Kidney tubule cell (primary cell): ENCODE data around the gene CD99.

Source experiments
- DNase-seq: peaks from one replicate; pipeline ENCODE4 v3.0.0-alpha.2; 2018; ENCODE audit warnings: low spot score

Gene CD99

GRCh38 chrX:2698604-2699003 is 7.5 kb downstream of the CD99 start:
- DNase-seq: peak; percentile 45

- DNase-seq: no peak
Observed at GRCh38 chrX:2699959-2700358, 8.9 kb downstream of the CD99 start.

GRCh38 chrX:2700405-2701320 is 9.6 kb downstream of the CD99 start:
- no peak for DNase-seq

GRCh38 chrX:2701600-2701999 is 10.5 kb downstream of the CD99 start:
- no peak for DNase-seq

- no peak for DNase-seq
Observed at GRCh38 chrX:2703991-2704369, 12.9 kb downstream of the CD99 start.

GRCh38 chrX:2705046-2705832 is 14.1 kb downstream of the CD99 start:
- no peak for DNase-seq

- peak; percentile 96 for DNase-seq
Observed at GRCh38 chrX:2707334-2707760, 16.3 kb downstream of the CD99 start.

- DNase-seq: peak; percentile 13
Observed at GRCh38 chrX:2708021-2708420, 16.9 kb downstream of the CD99 start.

- peak; percentile 14 for DNase-seq
Observed at GRCh38 chrX:2708592-2709188, 17.6 kb downstream of the CD99 start.

- no peak for DNase-seq
Observed at GRCh38 chrX:2709556-2709955, 18.5 kb downstream of the CD99 start.

- DNase-seq: peak; percentile 75
Observed at GRCh38 chrX:2710041-2710840, 19.1 kb downstream of the CD99 start.

- DNase-seq: no peak
Observed at GRCh38 chrX:2711441-2711840, 20.3 kb downstream of the CD99 start.

GRCh38 chrX:2712428-2712827 is 21.3 kb downstream of the CD99 start:
- DNase-seq: no peak

- DNase-seq: no peak
Observed at GRCh38 chrX:2712890-2713840, 22.1 kb downstream of the CD99 start.

- no peak for DNase-seq
Observed at GRCh38 chrX:2714551-2714950, 23.5 kb downstream of the CD99 start.

GRCh38 chrX:2715066-2715600 is 24.0 kb downstream of the CD99 start:
- DNase-seq: no peak

- no peak for DNase-seq
Observed at GRCh38 chrX:2717312-2717711, 26.2 kb downstream of the CD99 start.

GRCh38 chrX:2718821-2719220 is 27.7 kb downstream of the CD99 start:
- DNase-seq: no peak

- no peak for DNase-seq
Observed at GRCh38 chrX:2719774-2720447, 28.8 kb downstream of the CD99 start.
